ENCODE results near the gene CNIH3.

GRCh38 chr1:224785040-224785328 lies 168.9 kb downstream of the CNIH3 start:
- TF ChIP-seq POLR2A (IDR thresholded peaks at IDR 0.05): no peak
- no peak for TF ChIP-seq CTCF (IDR thresholded peaks at IDR 0.05)
